ENCODE measurements around the gene TFF3.

- TF ChIP-seq EZH2phosphoT487 (IDR thresholded peaks at IDR 0.05) (no peak), CTCF (IDR thresholded peaks at IDR 0.05) (no peak), EZH2 (IDR thresholded peaks at IDR 0.05) (no peak)
Measured at GRCh38 chr21:42298657-42299056, 16.6 kb downstream of the TFF3 start.
